Measurements from ENCODE around the gene LEP.
A peak's percentile ranks its signal among the peaks of the same experiment; 100 is the strongest.

Gene LEP

GRCh38 chr7:128244861-128245260 is 3.8 kb downstream of the LEP start:
- DNase-seq (ENCODE audit: low read depth) = no peak

GRCh38 chr7:128247108-128247507 is 6.0 kb downstream of the LEP start:
- no peak for DNase-seq (ENCODE audit: low read depth)

- DNase-seq (ENCODE audit: low read depth) = peak; percentile 40
Observed at GRCh38 chr7:128247640-128248194, 6.6 kb downstream of the LEP start.

GRCh38 chr7:128251337-128251736 is 10.3 kb downstream of the LEP start:
- no peak for DNase-seq (ENCODE audit: low read depth)

GRCh38 chr7:128253701-128254100 is 12.6 kb downstream of the LEP start:
- no peak for DNase-seq (ENCODE audit: low read depth)

GRCh38 chr7:128254470-128254869 is 13.4 kb downstream of the LEP start:
- no peak for DNase-seq (ENCODE audit: low read depth)

- DNase-seq (ENCODE audit: low read depth) = no peak
Observed at GRCh38 chr7:128255271-128255670, 14.2 kb downstream of the LEP start.

- DNase-seq (ENCODE audit: low read depth) = no peak
Observed at GRCh38 chr7:128257458-128257857, 16.4 kb downstream of the LEP start.

- DNase-seq (ENCODE audit: low read depth) = peak; percentile 67
Observed at GRCh38 chr7:128259131-128260061, 18.3 kb downstream of the LEP start.

GRCh38 chr7:128260069-128260795 is 19.2 kb downstream of the LEP start:
- DNase-seq (ENCODE audit: low read depth) = no peak

GRCh38 chr7:128262273-128263028 is 21.4 kb downstream of the LEP start:
- DNase-seq (ENCODE audit: low read depth) = no peak

- no peak for DNase-seq (ENCODE audit: low read depth)
Observed at GRCh38 chr7:128263420-128263819, 22.3 kb downstream of the LEP start.

- no peak for DNase-seq (ENCODE audit: low read depth)
Observed at GRCh38 chr7:128264477-128264876, 23.4 kb downstream of the LEP start.

GRCh38 chr7:128265156-128265905 is 24.3 kb downstream of the LEP start:
- DNase-seq (ENCODE audit: low read depth) = no peak

- no peak for DNase-seq (ENCODE audit: low read depth)
Observed at GRCh38 chr7:128265906-128266300, 24.8 kb downstream of the LEP start.

GRCh38 chr7:128266529-128266882 is 25.4 kb downstream of the LEP start:
- no peak for DNase-seq (ENCODE audit: low read depth)

- DNase-seq (ENCODE audit: low read depth) = peak; percentile 84
Observed at GRCh38 chr7:128266883-128267594, 26.0 kb downstream of the LEP start.

- DNase-seq (ENCODE audit: low read depth) = peak; percentile 66
Observed at GRCh38 chr7:128267595-128267924, 26.5 kb downstream of the LEP start.

GRCh38 chr7:128268233-128268632 is 27.2 kb downstream of the LEP start:
- no peak for DNase-seq (ENCODE audit: low read depth)

GRCh38 chr7:128270826-128271272 is 29.8 kb downstream of the LEP start:
- no peak for DNase-seq (ENCODE audit: low read depth)

GRCh38 chr7:128271471-128271941 is 30.4 kb downstream of the LEP start:
- no peak for DNase-seq (ENCODE audit: low read depth)
